Nephron progenitor cell (in vitro differentiated cells): Measurements from ENCODE around the gene MACF1.

Experiments
- DNase-seq: peaks from one replicate; pipeline ENCODE4 v3.0.0; 2021
- H3K27ac Mint-ChIP-seq: 2 replicates; pipeline ENCODE4 v1.8.0; 2021; ENCODE audit warnings: mild to moderate bottlenecking, moderate library complexity, mixed read lengths
- H3K27me3 Mint-ChIP-seq: 2 replicates; pipeline ENCODE4 v1.8.0; 2021; ENCODE audit warnings: mild to moderate bottlenecking, low read depth, mixed read lengths; ENCODE audit not compliant: poor library complexity
- H3K36me3 Mint-ChIP-seq: 2 replicates; pipeline ENCODE4 v1.8.0; 2021; ENCODE audit warnings: low read depth, mixed read lengths
- H3K4me1 Mint-ChIP-seq: 2 replicates; pipeline ENCODE4 v1.8.0; 2021; ENCODE audit warnings: mixed read lengths
- H3K4me3 Mint-ChIP-seq: 2 replicates; pipeline ENCODE4 v1.8.0; 2021; ENCODE audit warnings: mild to moderate bottlenecking, moderate library complexity, mixed read lengths
- H3K9me3 Mint-ChIP-seq: 2 replicates; pipeline ENCODE4 v1.8.0; 2021; ENCODE audit warnings: mild to moderate bottlenecking, moderate library complexity, mixed read lengths
- CTCF ChIP-seq: fragments of 200-600 bp; sonication (generic); IDR thresholded peaks from 2 replicates; pipeline ENCODE4 v1.5.0; 2021; ENCODE audit warnings: antibody characterized with exemption

Gene MACF1

GRCh38 chr1:39322431-39322830 is 117.9 kb downstream of the MACF1 start:
- Mint-ChIP-seq H3K27ac (no peak overlapping the region), H3K4me3 (no peak overlapping the region), H3K36me3 (peaks cover 51% of the 10 kb centered on the region), H3K4me1 (no peaks in the 10 kb centered on the region), H3K27me3 (no peaks in the 10 kb centered on the region), H3K9me3 (no peaks in the 10 kb centered on the region)
- no peak for TF ChIP-seq CTCF
- DNase-seq: no peak

- Mint-ChIP-seq H3K27me3 (no peaks in the 10 kb centered on the region), H3K9me3 (no peaks in the 10 kb centered on the region), H3K4me1 (no peaks in the 10 kb centered on the region), H3K27ac (no peak overlapping the region), H3K4me3 (no peak overlapping the region), H3K36me3 (peaks cover 38% of the 10 kb centered on the region)
- no peak for TF ChIP-seq CTCF
- no peak for DNase-seq
Measured at GRCh38 chr1:39324888-39325287, 120.4 kb downstream of the MACF1 start.

- Mint-ChIP-seq H3K4me1 (no peaks in the 10 kb centered on the region), H3K9me3 (no peaks in the 10 kb centered on the region), H3K36me3 (peaks cover 36% of the 10 kb centered on the region), H3K4me3 (no peak overlapping the region), H3K27ac (no peak overlapping the region), H3K27me3 (no peaks in the 10 kb centered on the region)
- no peak for DNase-seq
- TF ChIP-seq CTCF: no peak
Measured at GRCh38 chr1:39326836-39327235, 122.3 kb downstream of the MACF1 start.

GRCh38 chr1:39328095-39328494 is 123.6 kb downstream of the MACF1 start:
- no peak for DNase-seq
- no peak for TF ChIP-seq CTCF
- H3K9me3 Mint-ChIP-seq: no peaks in the 10 kb centered on the region
- no peaks in the 10 kb centered on the region for H3K4me1 Mint-ChIP-seq
- H3K36me3 Mint-ChIP-seq: peaks cover 38% of the 10 kb centered on the region
- H3K27ac Mint-ChIP-seq: no peak overlapping the region
- H3K27me3 Mint-ChIP-seq: no peaks in the 10 kb centered on the region
- H3K4me3 Mint-ChIP-seq: no peak overlapping the region

GRCh38 chr1:39328586-39329121 is 124.2 kb downstream of the MACF1 start:
- H3K27ac Mint-ChIP-seq: no peak overlapping the region
- TF ChIP-seq CTCF: no peak
- H3K4me3 Mint-ChIP-seq: no peak overlapping the region
- no peak for DNase-seq
- H3K27me3 Mint-ChIP-seq: no peaks in the 10 kb centered on the region
- H3K4me1 Mint-ChIP-seq: no peaks in the 10 kb centered on the region
- no peaks in the 10 kb centered on the region for H3K9me3 Mint-ChIP-seq
- peaks cover 44% of the 10 kb centered on the region for H3K36me3 Mint-ChIP-seq

GRCh38 chr1:39331647-39332046 is 127.2 kb downstream of the MACF1 start:
- TF ChIP-seq CTCF: no peak
- H3K27me3 Mint-ChIP-seq: peaks cover 3% of the 10 kb centered on the region
- H3K36me3 Mint-ChIP-seq: peaks cover 56% of the 10 kb centered on the region
- H3K27ac Mint-ChIP-seq: peak overlapping the region; percentile 55
- no peaks in the 10 kb centered on the region for H3K4me1 Mint-ChIP-seq
- no peaks in the 10 kb centered on the region for H3K9me3 Mint-ChIP-seq
- no peak for DNase-seq
- no peak overlapping the region for H3K4me3 Mint-ChIP-seq
